SHP77 treated with DMSO at 0.1 percent for 48 hours (cell line): Measurements from ENCODE around the gene EHF.
A peak's percentile ranks its signal among the peaks of the same experiment; 100 is the strongest.
"Not testable (repeated sequence)": the region's sequence is repeated elsewhere in the genome, so short reads cannot be mapped to it uniquely, and the experiment has no call there.

ENCODE experiments used
- DNase-seq: peaks from one replicate; lab custom pipeline; 2025; lab: John Stamatoyannopoulos, UW

Gene EHF

GRCh38 chr11:34620820-34621792 is at the start of gene EHF:
Gene EHF, plus strand, starts transcription at chr11:34621093. Its CDS starts 21,538 bp downstream, at chr11:34642631.
- no peak for DNase-seq

GRCh38 chr11:34573537-34573936 is 47.4 kb upstream of the EHF start:
- DNase-seq = no peak

GRCh38 chr11:34575261-34575660 is 45.6 kb upstream of the EHF start:
- no peak for DNase-seq

- no peak for DNase-seq
Observed at GRCh38 chr11:34575671-34576070, 45.2 kb upstream of the EHF start.

GRCh38 chr11:34576331-34576730 is 44.6 kb upstream of the EHF start:
- DNase-seq = no peak

- no peak for DNase-seq
Observed at GRCh38 chr11:34583818-34584217, 37.1 kb upstream of the EHF start.

GRCh38 chr11:34585304-34585734 is 35.6 kb upstream of the EHF start:
- DNase-seq = no peak

- DNase-seq = peak; percentile 7
Observed at GRCh38 chr11:34585735-34586487, 35.0 kb upstream of the EHF start.

- DNase-seq = no peak
Observed at GRCh38 chr11:34586488-34587281, 34.2 kb upstream of the EHF start.

- DNase-seq = no peak
Observed at GRCh38 chr11:34587282-34587677, 33.6 kb upstream of the EHF start.

GRCh38 chr11:34588023-34588422 is 32.9 kb upstream of the EHF start:
- DNase-seq = no peak

- DNase-seq = no peak
Observed at GRCh38 chr11:34588701-34589100, 32.2 kb upstream of the EHF start.

- not testable (repeated sequence) for DNase-seq
Observed at GRCh38 chr11:34589177-34589576, 31.7 kb upstream of the EHF start.

- DNase-seq = no peak
Observed at GRCh38 chr11:34593085-34593484, 27.8 kb upstream of the EHF start.

GRCh38 chr11:34594603-34595002 is 26.3 kb upstream of the EHF start:
- no peak for DNase-seq

GRCh38 chr11:34595391-34595790 is 25.5 kb upstream of the EHF start:
- no peak for DNase-seq

- no peak for DNase-seq
Observed at GRCh38 chr11:34595960-34596644, 24.8 kb upstream of the EHF start.

- DNase-seq = no peak
Observed at GRCh38 chr11:34599406-34599945, 21.4 kb upstream of the EHF start.

GRCh38 chr11:34600339-34601084 is 20.4 kb upstream of the EHF start:
- DNase-seq = no peak

GRCh38 chr11:34601085-34601444 is 19.8 kb upstream of the EHF start:
- no peak for DNase-seq

- DNase-seq = no peak
Observed at GRCh38 chr11:34601609-34602008, 19.3 kb upstream of the EHF start.
